Pons (tissue), 1 donor: ENCODE measurements around the gene ANKRD53.

Experiments used
- DNase-seq: peaks from one replicate; pipeline ENCODE4 v3.0.0-alpha.2; 2016; ENCODE audit warnings: low spot score

Gene ANKRD53

DNA sequence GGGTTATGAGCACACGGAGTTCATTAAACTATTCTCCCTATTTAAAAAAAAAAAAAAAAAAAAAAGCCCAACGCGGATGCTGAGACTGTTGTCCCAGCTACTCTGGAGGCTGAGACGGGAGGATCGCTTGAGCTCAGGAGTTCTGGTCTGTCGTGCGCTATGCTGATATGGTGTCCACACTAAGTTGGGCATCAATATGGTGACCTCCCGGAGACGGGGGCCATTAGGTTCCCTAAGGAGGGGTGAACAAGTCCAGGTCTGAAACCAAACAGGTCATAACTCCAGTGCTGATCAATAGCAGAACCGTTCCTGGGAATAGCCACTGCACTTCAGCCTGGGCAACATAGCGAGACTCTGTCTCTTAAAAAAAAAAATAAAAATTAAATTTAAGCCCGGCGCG is 12.9 kb upstream of the ANKRD53 start:
- no peak for DNase-seq

DNA sequence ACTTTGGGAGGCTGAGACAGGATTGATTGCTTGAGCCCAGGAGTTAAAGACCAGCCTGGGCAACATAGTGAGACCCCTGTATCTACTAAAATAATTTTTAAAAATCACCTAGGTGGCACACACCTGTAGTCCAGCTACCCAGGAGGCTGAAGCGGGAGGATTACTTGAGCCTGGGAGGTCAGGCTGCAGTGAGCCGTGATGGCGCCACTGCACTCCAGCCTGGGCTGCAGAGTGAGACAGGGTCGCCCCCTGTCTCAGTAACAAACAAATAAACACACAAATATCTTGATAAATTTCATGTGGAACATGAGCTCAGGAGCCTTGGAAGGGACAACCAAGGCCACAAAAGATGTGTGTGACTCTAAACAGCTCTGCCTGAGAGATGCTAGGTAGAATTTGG is 11.7 kb upstream of the ANKRD53 start:
- no peak for DNase-seq

DNA sequence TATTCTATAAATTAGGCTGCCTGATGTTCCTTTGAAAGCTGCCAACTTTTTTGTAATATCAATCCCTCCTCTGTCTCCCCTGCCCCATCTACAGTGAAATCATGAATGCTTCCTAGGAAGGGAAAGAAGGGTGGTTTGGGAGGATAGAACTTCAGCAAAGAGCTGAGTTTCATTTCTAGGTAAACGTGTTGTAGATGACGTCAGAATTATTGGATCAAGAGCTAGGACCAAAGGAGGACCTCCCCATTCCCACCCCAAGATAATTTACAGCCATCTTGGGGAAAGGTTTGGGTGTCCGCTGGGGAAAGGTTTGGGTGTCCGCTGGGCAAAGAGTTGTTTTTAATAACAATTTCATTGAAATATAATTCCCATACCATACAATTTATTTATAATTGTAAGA is 11.2 kb upstream of the ANKRD53 start:
- DNase-seq, result no peak

DNA sequence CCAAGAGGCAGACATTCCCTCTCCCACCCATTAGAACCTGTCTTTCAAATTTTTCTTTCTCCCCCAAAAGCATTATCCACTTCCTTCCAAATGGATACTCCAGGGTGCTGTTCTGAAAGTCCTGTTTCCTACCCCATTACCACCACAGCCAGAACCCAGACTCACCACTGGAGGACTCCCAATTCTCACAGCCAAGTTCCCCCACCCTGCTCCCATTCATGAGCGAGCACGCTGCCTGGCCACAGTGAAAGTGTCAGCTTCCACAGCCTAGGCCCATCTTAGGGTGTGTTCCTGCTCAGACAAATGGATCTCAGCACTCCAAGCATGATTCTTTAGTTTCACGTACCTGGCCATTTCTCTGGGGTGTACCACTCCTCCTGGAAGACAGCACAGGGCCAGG is 3.8 kb upstream of the ANKRD53 start:
- DNase-seq, result no peak

DNA sequence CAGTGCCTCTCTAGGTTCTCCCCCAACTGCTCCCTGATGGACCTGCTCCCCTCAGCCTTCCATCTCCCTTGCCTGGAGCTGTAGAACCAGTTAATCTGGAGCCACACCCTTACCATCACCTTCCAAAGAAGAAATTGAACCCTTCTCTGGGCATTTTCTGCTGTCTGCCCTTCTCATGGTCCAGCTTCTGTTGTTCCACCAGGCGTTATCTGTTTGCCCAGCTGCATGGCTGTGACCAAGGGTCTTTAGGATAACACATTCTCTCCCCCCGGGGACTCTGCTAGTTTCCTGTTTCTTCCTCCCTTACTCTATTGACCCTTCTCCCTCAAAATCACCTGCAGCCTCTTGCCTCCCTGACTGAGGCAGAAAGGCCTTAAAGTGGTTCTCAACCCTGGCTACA is 3.2 kb upstream of the ANKRD53 start:
- no peak for DNase-seq

DNA sequence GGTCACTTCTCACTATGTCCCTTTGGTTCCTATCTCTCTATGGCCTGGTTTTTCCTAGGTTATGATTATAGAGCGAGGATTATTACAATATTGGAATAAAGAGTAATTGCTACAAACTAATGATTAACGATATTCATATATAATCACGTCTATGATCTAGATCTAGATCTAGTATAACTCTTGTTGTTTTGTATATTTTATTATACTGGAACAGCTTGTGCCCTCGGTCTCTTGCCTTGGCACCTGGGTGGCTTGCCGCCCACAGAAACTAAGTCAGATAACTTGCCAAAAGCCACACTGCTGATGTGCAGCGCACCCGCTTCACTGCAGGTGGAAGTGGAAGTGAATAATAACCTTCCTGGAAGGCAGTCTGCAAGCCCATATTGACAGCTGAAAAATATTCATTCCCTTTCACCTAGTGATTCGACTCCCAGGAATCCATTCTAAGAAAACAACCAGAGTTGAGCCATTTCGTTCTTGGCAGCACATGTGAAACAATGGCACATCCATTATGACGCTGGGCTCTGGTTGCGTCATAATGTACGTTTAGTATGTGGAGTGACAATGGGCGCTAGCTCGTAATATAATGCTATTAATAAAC is 725 bp upstream of the ANKRD53 start:
- peak; percentile 8 for DNase-seq

DNA sequence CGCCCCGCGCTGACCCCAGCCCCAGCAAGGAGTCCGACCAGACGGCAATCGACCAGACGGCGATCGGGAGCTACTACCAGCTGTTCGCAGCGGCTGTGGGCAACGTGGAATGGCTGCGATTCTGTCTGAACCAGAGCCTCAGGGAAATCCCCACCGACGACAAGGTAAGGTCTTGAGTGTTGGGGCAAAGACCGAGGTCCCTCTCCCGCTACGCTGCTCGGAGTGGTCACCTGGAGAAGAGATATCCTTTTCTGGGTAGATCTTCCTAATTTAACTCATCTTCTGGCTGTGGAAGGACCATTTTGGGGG is 704 bp downstream of the ANKRD53 start:
- DNase-seq, result no peak

DNA sequence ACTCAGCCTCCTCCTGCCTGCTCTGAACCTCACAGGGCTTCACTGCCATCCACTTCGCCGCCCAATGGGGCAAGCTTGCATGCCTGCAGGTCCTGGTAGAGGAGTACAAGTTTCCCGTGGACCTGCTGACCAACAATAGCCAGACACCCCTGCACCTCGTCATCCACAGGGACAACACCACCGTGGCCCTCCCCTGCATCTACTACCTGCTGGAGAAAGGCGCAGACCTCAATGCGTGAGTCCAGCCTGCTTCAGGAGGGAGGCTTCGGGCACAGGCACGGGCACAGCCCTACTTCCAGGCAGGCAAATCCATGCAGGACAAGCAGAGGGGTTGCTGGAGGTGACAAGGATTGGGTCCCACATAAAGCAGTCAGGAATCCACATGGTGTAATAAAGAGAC is 1.2 kb downstream of the ANKRD53 start:
- DNase-seq, result no peak

DNA sequence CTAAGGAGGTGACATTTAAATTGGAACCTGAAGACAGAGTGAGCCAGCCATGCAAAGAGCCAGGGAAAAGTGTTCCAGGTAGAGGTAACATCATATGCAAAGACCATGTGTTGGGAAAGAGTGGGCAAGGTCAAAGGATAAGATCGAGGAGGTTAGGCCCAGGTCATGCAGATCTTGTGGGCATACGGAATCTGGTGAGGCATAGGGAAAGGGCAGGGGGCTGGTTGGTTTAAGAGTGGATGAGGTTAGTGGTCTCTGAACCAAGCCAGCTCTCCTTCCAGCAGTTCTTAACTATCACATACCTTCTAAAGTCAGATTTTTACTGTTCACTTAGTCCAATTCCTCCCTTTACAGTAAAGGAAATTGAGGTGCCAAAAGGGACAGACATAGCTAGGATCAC is 3.0 kb downstream of the ANKRD53 start:
- DNase-seq, result no peak

DNA sequence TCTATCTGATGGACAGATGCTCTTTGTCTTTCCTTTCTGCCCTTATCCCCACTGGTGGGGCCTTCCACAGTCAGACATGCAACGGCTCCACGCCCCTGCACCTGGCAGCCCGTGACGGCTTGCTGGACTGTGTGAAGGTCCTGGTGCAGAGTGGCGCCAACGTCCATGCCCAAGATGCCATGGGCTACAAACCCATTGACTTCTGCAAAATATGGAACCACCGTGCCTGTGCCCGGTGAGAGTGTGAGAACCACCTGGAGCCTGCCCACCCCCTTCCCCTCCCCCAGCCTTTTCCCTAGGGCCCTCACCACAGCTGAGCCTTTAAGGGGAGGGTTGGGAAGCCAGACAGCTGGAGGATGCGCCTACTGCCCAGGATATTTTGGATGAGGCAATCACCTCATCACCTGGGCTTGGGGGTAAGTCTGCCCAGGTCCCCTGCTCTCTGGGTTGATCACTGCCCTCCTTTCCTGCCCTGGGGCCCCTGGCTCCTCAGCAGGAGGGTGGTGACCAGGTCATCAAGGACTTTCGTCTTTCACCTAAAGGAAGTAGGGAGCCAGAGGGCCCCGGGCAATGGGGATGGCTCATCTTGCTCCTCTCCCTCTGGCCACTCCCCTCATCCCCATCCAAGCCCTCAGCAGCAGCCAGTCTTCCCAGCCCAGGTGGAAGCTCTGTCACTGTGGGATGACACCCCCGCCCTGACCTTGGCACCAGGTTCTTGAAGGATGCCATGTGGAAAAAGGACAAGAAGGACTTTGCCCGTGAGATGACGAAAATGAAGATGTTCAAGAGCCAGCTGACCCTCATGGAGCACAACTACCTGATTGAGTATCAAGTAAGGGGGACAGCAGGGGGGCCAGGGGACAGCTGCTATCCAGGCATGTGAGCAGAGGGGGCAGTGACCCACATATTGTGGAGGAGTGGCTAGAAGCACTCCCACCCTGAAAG is 3.7 kb downstream of the ANKRD53 start:
- no peak for DNase-seq

DNA sequence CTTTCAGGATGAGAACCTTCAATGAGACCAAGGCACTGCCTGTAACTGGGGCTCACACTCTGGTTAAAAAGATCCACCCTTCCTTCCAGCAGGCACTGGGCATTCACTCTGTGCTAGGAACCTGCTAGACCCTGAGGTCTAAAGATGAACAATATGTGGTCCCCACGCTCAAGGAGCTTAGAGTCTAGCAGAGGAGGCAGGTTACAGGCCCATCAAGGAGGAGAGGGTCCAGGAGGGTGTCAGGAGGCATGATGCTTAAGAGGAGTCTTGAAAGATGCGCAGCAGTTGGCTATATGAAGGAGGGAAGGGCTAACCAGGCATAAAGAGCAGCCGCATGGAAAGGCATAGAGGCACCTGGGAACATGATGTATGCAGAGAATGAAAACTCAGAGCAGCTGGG is 4.5 kb downstream of the ANKRD53 start:
- no peak for DNase-seq

DNA sequence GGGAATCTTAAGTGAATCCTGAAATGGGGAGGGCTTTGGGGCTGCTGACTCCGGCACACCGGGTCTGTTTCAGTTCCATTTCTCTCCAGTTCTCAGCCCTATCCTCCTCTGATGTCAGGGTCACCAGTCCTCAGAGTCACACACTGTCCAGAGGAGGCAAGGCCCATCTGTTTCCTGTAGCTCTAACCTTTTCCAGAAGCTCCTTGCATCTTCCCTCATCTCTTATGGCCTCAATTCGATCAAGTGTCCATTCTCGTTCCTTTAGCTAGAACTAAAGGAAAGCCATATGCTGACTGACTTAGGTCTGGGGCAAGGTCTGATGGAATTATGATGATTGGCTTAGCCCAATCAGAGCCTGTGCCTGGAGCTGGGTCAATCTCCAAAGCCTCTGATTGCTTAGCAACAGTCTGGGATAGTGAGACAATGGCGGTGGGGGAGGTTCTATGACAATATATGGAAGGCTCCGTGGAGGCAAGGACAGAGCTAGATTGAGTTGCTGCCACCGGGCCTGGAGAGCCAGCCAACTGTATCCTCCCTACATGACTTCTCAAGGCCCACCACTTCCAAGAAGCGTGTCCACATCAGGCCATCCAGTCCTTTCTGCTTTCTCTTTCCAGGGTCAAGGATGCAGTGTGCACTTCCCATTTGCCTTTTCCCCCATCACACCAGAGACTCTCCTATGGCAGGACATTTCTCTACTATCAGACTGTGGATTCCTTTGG is 5.2 kb downstream of the ANKRD53 start:
- no peak for DNase-seq

DNA sequence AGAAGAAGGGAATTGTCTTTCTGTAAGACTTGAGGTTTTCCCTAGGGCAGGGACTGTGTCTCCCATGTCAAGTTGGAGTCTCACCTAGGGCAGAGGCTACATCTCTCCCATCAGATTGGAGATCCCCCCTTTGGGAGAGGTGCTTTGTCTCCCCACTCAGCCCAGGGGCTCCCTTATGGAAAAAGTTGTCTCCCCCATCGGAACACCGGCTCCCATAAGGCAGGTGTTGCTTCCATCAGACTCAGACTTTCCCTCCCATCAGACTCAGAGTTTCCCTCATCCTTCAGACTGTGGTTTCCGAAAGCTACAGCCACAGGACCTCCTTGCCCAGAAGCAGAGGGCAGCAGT is 5.8 kb downstream of the ANKRD53 start:
- no peak for DNase-seq

DNA sequence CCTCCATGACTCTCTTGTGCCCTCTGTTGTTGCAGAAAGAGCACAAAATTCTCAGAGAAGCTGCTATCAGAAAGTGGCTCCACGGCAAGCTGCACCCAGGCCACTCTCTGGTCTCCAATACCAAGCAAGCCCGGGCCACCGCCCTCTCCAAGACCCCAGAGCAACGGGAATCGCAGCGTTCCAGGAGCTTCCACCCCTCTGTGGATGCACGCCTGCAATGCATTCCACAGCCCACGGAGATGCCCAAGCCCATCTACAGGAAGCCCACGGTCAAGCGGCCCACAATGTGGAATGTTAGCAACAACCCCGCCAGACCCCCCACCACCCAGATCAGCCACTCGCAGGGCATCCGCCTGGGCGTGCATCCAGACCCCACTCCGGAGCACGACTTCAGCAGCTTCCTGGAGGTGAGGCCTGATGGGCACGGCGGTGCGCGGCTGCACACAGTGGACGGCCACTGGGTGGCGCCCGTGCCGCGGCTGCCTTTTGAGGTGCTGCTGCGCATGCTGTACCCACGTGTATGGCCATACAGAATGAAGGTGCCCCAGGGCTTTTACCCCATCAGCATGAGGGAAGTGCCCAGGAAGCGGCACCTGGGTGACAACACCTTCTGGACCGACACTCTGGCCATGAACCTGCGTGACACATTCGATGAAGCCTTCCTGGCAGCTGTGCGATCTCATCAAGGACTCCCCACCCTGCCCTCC is 6.3 kb downstream of the ANKRD53 start:
- DNase-seq, result peak; percentile 18

DNA sequence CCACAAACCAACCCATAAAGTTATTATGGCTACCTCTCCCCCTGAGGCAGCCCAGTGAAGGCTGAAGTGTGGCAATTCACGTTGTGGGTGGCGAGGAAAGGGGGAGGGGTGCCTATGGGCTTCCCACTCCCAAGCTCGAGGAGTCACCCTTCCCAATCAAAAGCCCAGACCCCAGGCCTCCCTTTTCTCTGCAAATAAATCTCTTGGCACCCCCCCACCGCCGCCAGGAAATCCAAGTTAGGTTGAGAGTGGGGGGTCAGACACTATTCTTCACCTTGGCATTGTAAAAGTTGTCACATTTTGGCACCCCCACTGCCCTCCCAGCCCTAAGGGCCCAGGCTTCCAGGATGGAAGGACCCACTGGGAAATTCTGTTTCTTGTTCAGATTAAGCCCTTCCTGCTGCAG is 6.9 kb downstream of the ANKRD53 start:
- DNase-seq, result no peak

DNA sequence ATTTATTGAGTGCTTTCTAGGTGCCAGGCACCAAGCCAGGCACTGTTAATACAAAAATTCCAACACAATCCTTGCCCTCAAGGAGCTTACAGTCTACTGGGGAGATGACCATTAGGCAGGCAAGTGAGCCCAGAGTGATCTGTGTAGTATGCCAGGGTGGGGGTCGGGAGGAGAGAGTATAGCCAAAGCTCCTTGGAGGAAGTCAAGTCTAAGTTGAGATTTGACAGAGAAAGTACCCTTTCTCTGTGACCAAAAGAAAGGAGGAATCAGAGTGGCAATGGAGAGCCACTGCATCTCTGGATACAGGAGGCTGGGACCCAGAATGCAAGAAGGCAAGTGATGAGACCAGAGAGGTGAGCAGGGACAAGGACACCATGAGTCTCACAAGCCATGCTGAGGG is 7.5 kb downstream of the ANKRD53 start:
- DNase-seq, result no peak

DNA sequence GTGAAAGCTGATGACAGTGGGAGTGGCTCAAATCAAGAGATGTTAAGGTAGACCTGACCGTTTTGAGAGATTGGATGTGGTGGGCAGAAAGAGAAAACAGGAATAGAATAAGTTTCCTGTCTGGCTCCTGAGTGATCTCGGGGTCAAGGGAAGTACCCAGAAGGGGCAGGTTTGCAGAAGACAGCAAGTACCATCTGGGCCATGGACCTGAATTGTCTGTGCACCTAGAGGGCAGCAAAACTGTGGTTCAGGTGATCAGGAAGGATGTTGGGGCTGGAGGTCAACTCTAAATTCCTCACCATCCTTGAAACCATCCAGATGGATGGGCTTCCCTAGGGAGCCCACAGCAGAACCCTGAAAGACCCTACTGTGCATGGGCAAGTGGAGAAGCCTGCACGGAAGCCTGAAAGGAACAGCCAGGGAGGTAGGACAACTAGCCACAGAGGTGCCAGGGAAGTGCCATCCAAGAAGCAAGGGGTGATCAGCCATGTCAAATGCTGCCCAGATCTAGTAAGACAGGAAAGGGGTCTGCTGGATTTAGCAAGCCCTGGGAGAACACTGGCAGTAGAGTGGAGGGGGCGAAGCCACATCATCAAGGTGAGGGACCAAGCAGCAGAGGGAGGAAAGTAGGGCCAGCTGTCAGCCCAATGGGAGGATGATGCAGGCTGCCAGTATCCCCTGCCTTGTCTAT is 8.2 kb downstream of the ANKRD53 start:
- no peak for DNase-seq

DNA sequence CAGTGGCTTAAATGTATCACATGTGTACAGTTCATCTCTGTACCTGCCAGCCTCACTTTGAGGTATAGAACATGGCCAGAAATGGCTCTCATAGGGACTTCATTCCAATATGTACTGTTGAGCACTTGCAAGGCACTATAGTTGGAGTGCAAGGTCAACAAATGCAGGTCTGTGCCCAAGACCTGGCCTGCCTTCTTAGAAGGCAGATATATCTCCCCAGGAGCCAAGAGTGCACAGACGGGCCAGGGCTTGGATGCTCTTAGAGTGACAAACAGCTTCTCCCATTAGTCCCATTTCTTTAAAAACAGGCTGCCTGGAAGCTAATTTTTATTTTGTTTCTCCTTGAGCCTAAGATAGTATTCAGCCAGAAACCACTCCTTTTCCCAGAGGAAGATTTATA is 9.0 kb downstream of the ANKRD53 start:
- DNase-seq, result no peak

DNA sequence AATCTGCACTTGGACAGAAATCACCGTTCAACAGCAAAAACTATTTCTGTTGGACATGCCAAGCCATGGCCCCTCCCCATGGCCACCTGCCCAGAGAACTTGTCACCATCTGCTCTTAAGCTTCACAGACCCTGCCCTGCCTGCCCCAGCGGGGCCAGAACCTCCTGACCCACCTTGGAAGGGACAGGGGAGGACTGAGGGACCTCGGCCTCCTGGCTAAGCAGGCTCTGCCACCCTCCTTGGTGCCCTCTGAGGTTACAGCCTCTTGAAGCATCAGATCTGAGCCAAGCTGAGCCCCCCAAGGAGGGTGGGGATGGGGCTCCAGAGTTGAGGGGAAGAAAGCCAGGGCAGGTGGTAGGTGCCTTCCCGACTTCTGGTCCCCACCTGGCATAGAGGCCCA is 9.7 kb downstream of the ANKRD53 start:
- no peak for DNase-seq

DNA sequence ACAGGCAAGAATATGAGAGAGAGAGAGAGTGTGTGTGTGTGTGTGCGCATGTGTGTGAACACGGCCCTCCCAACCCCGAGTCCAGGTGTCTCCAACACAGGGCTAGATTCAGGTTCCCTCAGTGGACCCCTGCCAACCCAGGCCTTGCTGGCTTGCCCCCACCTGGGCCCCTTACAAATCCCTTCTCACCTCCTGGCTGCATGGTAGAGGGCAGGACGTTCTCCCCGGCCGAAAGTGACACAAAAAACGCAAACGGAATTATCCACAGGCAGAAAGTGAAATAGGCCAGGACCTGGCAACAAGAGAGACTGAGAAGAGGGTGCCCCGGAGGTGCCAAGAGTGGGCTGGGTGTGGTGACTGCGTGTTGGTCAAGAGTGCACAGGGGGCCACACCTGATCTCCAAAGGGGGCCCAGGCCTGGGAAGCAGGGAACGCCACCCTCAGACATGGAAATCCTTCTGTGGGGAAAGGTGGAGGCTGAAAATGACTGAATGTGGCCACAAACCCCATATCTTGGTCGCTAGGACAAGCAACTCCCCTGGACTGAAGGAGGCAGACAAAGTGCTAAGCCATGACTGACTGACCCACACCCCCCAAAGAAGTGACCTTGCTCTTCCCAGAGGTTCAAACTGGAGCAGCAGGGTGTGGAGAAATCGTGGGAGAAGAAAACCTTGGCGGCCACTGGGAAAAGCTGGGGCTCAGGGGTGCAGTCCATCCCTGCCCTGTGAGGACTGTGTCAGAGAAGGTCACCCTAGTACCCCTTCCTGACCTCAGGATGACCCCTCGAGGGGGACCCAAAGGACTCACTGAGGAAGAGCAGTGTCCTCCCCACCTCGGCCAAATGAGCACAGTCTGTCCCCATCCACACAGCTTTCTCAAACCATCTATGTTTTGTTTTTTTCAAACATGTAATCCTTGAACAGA is 10.6 kb downstream of the ANKRD53 start:
- no peak for DNase-seq

DNA sequence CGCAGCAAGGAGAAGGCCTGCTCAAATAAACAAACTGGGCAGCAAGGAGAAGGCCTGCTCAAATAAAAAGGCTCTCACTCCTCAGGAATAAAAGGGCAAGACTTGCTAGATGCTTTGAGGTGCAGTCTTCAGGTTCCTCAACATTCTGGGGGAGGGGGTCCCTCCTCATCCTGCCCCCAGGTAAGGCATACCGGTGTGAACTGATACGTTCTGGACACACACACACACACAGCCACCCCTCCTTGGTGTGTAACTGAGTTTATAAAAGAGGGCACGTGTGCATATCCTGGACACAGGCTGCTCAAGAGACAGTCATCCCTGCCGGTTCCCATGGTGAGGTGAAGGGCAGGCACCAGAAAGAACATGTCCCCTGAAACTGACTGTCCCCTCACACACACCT is 11.8 kb downstream of the ANKRD53 start:
- DNase-seq, result no peak
